Activated CD4-positive, CD25-positive, alpha-beta regulatory T cell treated with anti-CD3 and anti-CD28 coated beads, Interleukin-2, amount 50 U/mL, for 16 hours (primary cell): ENCODE results near the gene PHF2.

Experiments
- DNase-seq: peaks from one replicate; pipeline ENCODE4 v3.0.0-alpha.2; 2020; ENCODE audit warnings: low read depth, low spot score

The PHF2 gene

GRCh38 chr9:93678199-93679019 lies 102.0 kb downstream of the PHF2 start:
- DNase-seq = no peak

DNA sequence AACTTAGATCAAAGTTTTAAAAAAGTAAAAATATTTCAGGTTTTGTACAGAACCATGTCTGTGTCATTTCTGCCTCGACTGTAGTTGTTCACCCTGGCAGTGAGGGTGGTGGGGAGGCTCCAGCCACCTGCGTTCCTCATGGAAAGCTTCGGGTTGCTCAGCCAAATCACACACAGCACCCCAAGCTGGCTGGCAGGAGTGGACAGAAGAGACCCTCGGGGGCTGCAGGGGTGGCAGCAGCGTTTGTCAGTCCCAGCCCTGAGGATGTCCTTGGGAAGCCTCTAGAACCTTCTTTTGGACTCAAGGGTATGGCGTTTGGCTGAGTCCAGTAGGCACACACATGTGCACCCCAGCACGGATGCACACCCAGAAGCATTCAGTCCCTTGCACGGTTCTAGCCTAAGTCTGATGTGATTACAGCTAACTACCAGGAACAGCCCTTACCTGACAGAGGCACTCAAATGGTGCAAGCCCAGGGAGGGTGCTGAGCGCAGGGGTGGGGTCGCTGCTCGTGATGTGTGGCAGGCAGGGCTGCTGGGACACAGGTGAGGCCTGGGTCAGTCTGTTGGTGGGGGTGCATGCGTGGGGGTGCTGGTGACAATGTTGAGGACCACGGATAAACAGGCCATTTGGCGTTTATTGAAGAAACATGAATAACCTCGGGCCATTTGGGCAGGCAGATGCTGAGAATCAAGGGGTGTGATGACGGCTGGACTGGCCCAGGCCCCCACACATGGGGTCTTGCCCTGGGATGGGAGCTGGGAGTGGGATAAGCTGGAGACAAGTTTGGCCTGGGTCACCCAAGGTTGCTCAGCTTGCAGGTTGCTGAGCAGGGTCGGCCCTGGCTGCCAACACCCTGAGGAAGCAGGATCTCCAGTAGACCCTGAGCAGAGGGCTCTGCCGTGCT lies 103.4 kb downstream of the PHF2 start:
- no peak for DNase-seq

DNA sequence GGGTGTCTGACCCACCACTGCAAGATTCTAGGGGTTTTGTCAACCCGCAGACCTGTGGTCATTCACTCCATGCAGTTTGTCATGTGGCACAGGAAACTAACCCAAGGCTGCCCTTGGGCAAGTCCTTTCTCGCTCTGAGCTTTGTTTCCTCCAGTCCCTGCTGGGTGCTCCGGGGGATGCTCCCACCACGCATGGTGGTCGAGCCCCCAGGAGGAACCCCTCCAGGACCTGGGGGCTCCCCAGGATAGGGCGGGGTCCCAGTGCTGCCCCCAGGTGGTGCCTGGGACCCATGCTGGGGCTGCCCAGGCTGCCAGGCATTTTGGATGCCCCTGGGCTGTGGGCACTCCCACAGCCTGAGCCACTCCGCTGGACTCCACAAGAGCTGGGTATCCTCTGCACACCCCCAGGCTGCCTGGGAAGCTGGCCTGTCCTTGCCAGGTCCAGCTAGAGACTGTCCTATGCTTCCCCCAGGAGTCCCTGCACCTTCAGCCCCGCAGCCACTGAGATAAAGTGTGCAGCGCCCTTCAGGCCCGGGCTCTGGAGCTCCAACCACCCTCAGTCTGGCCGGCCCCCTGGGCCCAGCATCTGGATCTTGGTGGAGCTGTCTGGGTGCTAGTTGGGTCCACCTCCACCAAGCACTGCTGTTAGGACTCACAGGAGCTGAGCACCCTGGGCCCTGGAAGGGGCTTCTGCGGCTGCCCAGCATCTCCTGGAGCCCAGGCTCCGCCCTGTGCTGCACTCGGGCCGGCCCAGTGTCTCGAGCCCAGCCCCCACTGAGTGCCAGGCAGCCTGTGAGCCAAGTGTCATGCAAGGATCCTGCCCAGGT lies 104.3 kb downstream of the PHF2 start:
- DNase-seq = no peak

GRCh38 chr9:93681269-93682154 lies 105.1 kb downstream of the PHF2 start:
- DNase-seq = no peak

- DNase-seq = peak; percentile 23
Observed at GRCh38 chr9:93682155-93682968, 106.0 kb downstream of the PHF2 start.

GRCh38 chr9:93683331-93684134 lies 107.1 kb downstream of the PHF2 start:
- DNase-seq = no peak

DNA sequence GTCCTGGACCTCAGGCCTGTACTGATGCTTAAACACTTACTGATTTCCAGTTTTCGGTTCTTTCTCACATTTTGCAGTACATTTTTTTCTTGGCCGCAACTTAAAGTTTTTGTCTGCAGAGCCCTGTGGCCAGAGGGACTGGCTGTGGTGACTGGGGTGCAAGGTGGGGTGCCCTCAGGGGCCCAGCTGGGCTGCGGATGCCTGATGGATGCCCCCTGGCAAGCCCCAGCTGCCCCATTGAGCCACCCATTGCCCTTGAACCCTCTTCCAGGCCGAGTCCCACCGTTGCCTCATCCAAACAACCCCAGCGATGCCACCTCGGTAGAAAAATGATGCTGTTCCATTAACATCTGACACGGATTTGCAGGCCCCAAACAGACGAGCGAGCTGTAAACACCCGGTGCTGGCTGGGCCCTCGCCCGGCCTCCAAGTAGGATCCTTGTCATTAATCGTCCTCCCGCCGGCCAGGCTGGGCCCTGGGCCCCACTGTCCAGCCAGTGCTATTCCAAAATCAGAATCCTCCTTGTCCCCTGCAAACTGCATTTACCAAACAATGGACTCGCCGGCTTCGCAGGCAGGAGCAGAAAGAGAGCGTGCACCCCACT lies 107.9 kb downstream of the PHF2 start:
- no peak for DNase-seq

- DNase-seq = no peak
Observed at GRCh38 chr9:93684806-93685543, 108.6 kb downstream of the PHF2 start.

DNA sequence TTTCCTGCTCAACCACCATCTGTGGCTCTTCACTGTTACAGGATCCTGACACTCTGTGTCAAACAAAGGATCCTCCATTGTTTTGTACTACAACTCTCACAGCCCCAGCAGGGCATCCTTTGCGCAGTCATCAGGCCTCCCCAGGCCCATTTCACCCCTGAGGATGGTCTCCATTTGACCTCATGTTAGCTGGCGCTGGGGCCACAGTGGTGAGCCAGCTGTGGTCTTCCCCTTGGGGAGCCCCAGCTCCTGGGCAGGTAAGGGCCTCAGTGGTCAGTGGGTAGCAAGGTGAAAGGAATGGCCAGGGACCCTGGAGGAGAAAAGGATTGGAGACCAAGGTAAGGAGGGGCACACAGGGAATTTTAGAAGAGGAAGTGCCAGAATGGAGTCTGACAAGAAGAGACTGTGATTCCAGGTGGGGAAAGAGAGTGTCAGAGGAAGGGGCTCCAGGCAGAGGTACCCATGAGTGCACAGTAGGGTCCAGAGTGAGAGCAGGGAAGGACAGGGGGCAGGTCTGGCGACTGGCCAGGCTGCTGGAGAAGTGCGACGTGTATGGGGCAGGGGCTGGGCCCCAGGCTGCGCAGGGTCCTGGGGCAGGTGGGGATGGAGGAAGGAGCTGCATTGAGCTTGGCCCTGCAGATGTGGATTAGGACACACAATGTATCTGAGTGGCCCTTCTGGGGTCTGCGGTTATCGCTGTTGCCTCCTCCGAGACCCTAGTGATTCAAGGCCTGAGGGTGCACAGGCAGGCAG lies 109.9 kb downstream of the PHF2 start:
- DNase-seq = no peak

- no peak for DNase-seq
Observed at GRCh38 chr9:93686880-93687236, 110.5 kb downstream of the PHF2 start.

DNA sequence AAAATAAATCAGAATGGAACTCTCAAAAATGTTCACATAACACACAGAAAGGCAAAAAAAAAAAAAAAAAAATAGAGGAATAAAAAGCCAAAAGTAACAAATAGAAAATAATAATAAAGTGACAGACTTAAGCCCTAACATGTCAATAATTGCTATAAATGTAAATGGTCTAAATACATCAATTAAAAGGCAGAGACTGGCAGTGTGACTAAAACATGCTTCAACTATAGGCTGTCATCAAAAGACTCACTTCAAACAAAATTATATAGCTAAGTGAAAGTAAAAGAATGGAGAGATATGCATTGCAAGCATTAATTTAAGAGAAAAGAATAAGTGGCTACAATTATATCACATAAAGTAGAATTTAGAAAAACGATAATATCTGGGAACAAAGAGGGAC lies 114.2 kb downstream of the PHF2 start:
- DNase-seq = no peak

DNA sequence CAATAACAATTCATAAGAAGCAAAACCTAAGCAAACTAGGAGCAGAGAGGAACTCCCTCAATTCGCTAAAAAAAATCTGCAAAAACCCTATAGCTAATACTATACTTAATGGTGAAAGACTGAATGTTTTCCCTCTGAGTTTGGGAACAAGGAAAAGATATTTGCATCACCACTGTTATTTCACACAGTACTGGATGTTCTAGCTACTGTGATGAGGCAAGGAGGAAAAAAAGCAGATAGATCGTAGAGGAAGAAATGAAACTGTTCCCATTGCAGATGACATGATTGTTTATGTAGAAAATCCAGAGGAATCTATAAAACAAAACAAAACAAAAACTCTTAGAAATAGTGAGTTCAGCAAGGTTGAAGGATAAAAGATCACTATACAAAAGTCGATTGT lies 116.7 kb downstream of the PHF2 start:
- no peak for DNase-seq

DNA sequence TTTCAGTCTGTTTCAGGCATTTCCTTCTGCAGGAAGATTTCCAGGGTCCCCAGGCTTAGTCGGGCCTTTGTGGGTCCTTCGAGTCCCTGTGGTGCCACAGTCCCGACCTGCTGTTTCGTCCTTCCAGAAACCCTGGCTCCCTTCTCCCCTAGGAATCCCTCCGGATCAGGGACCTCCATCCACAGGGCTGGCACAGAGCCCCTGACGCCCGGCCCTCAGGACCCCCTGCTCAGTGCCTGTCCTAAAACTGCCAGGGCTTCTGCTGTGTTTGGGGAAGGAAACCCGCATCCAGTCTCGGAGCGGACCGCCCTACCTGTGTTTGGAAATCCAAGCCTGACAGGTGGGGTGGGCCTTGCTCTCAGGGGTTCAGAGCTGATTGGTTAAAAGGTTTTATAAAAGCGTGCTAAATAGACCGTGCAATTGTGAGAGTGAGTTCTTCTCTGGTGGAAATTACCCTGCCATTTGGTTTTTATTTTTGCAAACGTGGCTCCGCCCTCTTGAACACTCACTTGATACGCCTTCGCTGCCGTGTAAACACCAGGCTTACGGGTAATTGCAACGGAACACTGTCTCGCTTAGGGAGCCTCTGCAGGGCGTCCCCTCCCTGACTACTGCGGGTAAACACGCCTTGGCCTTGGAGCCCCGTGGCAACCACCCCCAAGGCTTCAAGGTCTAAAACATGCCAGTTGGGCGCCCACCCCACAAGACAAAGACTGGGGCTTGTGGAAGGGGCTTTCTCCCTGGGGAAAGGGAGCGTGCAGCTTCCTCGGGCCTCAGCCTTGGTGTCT lies 121.2 kb downstream of the PHF2 start:
- DNase-seq = no peak

- DNase-seq = no peak
Observed at GRCh38 chr9:93698140-93698908, 121.9 kb downstream of the PHF2 start.

GRCh38 chr9:93699650-93700049 lies 123.3 kb downstream of the PHF2 start:
- no peak for DNase-seq
